Epidermal melanocyte (primary cell): ENCODE data around the gene CMTM8.
"Not testable (repeated sequence)": the region's sequence is repeated elsewhere in the genome, so short reads cannot be mapped to it uniquely, and the experiment has no call there.

Experiments used
- DNase-seq: peaks from one replicate; pipeline ENCODE4 v3.0.0; 2011; ENCODE audit warnings: low spot score; ENCODE audit not compliant: insufficient read length

CMTM8 gene

DNA sequence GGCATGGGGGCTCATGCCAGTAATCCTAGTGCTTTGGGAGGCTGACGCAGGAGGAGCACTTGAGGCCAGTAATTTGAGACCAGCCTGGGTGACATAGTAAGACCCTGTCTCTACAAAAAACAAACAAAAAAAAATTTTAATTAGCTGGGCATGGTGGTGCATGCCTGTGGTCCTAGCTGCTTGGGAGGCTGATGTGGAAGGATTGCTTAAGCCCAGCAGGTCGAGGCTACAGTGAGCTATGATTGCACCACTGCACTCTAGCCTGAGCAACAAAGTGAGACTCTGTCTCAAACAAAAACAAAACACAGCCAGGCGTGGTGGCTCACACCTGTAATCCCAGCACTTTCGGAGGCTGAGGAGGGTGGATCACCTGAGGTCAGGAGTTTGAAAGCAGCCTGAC, 9.7 kb upstream of the CMTM8 start:
- not testable (repeated sequence) for DNase-seq

DNA sequence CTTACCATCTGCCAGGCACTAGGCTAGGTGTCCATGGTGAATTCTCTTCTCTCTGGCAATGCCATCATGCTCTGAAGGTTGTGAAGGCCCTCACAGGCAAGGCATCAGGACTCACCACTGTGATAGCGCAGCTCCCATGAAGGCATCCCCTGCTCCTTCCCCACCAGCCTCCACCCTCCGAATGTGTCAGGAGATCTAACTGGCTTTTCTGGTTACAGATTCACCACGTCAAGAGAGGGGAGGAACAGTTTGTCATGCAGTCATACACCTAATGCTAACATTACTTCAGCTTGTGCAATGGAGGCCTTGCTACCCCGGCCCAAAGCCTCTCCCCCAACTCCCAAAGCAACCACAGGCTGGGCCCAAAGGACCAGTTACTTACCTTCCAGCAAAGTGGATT, 8.9 kb upstream of the CMTM8 start:
- no peak for DNase-seq

DNA sequence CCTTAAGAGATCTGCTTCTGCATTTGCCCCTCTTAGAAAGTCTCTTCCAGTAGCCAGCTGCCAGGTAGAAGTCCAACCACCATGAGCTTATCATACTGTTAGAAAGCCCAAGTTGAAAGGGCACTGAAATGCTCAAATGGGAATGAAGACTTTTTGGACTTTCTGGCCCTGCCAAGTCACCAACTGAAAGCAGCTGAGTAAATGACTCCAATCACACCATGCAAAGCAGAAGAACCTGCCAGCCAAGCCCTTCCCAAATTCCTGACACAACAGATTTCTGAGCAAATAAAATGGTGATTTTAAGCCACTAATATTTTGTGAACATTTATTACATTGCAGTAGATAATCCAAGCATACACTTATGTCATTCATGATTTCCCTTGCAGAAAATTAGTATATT, 2.1 kb upstream of the CMTM8 start:
- no peak for DNase-seq

DNA sequence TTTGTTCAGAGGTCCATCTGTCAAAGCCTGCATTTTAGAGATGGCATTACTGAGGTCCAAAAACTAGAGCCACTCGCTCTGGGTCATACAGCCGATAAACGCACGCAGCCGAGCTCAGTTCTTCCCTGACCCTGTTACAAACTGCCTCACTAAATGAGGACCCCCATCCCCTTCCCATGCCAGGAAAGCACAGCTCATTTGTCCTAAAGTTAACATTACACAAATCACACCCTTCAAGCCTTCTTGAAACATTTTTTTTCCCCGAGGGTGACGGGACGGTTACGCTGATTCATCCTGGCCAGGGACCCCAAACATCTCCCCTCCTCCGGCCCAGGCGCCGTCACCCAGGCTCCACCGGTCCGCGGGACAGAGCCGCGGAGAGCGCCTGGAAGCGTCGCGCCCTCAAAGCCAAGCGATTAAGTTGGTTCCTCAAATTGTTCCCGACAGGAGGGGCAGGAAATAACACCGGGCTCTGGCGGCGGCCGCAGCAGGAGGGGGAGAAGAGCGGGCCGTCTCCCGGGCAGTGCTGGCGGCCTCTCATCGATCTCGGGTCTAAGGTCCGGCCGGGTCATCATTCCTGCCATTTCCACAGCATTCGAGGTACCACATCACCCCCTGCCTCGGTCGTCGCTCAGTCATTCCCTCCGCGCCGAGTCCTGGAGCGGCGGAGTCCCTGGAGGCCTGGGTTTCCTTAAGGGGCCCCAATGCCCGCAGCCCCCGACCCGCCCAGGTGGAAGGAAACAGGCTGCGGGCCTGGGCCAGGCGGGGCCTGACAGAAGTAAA, 619 bp upstream of the CMTM8 start:
- DNase-seq, result no peak

DNA sequence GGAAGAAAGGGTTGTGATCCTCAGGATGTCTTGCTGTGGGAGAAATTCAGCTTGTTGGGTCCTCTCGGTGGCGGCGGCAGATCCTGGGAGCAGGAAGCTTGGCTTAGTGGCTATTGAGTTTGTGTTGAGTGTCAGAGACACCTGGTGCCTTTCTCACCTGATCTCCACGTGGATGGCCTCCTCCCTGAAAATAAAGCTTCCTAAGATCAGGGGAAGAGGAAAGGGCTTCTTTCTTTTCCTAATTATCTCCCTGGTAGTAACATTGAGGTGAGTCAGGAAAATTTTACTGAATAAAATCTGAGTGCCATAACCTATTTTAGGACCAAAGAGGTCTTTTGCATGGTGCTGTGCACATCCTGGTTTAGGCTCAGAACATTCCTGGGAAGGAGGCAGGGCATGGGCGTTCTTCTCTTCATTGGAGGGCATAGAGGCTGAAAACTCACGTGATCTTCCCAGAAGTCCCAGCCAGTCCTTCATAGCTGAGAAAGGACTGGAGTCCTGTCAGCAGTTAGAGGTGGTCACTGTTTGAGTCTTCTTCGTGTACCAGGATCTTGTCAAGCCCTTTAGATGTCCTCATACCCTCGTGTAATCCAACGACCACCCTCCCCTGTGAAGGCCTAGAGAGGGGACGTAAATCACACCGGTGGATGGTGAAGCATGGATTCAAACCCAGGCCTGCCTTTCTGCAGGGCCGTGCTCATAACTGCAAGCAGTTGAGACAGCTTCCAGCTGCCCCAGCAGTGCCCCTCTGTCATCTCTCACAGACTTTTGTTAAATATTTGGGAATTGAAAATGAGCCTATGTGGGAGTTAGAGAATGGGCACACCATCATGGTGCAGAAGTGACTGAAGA, 1.1 kb downstream of the CMTM8 start:
- no peak for DNase-seq

DNA sequence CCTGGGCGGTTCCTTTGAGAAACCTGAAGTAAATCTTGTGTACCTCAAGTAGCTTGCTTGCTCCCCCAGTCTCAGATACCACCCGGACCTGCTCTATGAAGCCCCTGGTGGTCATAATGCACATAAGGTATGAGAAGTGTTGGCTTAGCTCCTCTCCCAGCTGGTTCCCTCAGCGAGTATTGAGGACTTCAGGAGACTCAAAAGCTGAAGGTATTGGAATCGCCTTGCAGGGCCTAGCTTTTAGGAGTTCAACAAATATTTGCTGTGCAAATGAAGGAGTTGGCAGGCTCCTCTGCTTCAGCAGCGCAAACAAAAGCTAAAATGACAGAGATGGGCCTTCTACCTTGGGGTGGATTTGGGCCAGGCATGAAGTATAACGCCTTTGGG, 1.7 kb downstream of the CMTM8 start:
- DNase-seq, result no peak

DNA sequence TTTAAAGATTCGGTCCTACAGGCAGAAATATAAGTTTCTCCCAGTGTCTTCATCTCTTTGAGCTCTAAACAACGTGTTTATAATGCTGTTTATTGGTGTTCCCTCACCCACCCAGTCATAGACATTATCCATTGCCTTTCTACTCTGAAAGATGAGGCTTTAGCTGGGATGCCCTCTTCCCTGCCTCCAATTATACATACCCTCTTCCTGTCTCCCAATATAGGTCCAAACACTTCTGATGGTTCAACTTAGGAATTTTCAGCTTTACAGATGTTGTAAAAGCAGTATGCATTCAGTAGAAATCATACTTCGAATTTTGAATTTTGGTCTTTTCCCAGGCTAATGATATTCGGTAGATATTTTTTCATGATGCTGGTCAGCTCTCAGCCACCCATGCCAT, 2.6 kb downstream of the CMTM8 start:
- DNase-seq, result no peak

DNA sequence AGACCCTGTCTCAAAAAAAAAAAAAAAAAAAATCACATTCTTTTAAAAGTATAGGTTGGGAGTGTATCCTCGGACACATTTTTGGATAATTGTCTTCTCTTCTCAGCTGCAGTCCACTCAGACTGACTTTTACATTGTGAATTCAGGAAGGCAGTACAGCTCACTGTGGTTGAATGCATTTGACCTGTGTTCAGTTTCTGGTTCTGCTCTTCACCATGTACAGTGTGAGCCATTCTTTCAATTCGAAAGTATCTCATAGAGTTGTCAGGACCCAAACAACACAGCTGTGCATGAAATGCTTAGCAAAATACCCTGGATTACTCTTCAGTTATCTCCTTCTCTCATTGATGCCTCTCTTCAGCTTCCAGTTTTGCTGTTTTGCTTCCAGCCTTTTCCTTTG, 5.0 kb downstream of the CMTM8 start:
- no peak for DNase-seq

DNA sequence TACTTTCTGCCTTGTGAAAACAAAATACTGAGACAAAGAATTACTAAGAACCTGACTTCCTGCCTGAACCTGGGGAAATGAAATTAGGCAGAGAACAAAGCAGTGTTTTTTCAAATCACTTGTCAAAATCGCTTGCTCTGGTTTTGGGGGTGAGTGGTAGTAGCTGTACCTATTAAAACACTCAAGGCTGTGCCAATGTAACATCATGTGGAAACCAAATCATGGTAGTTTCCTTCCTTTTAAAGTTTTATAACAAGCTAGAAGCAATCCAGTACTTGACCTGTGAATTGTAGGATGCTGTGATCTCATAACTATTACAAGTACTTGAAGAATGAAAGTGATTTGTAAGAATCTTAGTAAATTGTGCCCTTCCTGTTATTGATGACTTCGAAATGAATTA, 6.7 kb downstream of the CMTM8 start:
- no peak for DNase-seq

DNA sequence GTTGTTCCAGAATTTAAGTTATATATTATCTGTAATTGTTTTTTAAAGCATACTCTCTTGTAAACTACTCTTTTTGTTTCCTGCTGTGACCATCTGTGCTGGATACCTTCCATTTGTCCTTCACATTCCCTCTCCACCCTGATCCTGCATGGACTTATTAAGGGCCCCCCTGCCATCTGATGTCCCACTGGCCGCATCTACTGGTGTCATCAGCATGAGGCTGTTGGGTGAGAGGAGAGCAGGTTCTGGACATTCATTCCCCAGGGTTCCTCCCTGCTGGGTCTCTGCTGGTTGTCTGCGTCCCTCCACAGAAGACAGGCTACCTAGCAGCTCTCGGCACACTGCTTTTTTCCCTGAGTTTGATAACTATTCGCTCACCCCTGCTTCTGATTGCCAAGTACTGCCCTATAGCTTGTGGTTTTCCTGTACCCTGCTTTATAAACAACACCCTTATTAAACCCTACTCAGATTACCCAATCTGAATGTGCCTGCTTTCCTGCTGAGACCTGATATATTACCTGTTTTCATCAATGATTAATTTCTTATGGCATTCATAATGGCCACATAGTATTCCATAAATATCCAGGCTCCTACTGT, 7.7 kb downstream of the CMTM8 start:
- DNase-seq, result no peak

DNA sequence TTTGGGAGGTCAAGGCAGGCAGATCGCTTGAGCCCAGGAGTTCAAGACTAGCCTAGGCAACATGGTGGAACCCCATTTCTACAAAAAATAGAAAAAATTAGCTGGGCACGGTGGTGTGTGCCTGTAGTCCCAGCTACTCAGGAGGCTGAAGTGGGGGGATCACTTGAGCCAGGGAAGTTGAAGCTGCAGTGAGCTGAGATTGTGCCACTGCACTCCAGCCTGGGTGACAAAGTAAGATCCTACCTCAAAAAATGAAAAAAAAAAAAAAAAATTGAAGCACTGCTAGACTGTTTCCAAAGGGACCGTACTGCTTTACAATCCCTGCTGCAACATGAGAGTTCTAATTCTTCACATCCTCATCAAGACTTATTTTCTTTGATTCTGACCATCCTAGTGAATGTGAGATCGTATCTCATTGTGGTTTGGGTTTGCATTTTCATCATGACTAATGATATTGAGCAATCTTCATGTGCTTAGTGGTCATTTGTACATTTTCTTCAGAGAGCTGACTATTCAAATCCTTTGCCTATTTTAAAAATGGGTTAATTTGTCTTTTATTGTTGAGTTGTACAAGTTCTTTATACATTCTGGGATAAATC, 10.8 kb downstream of the CMTM8 start:
- DNase-seq, result no peak

DNA sequence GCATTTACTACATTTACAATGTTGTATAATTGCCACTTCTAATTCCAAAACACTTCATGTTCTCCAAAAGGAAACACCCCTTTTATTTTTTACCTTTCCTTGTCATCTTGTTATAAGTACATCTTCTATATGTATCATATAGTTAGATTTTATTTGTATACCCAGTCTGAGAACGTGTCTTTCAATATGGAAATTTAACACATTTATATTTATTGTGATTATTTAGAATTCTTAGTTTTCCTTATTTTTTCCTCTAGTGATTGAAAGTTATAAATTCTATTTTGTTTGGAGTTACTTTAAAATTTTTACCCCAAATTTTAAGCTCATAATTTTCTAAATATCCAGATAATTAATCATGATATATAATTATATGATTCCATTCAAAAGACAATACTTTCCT, 15.8 kb downstream of the CMTM8 start:
- no peak for DNase-seq

DNA sequence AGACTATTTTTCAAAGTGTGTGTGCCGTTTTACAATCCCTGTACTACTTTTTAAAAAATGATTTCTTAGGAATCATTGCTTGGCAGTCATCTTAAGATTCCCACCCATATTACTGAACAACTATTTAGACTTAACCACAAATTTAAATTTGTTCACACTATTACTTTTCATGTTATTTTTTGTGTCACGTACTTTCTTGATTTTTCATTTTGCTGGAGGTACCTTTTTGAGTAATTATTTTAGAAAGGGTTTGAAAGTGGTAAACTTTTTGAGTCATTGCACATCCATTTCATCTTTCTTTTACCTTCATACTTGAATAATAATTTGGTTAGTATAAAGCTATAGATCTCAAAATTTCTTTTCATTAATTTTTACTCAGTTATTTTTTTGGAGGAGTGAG, 16.9 kb downstream of the CMTM8 start:
- no peak for DNase-seq

DNA sequence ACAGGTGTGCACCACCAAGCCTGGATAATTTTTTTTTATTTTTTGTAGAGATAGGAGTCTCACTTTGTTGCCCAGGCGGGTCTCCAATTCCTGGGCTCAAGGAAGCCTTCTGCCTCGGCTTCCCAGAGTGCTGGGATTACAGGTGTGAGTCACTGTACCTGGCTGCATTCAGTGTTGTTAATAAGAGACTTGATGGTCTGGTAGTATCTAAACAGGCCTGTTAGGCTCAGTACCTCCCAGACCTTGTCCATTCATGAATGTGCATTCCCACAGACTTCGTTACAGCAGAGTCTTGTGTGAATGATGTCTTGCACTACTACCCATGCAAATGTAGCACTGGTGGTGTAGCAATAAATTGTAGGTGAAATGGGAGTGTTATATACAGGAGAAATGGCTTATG, 17.7 kb downstream of the CMTM8 start:
- DNase-seq, result no peak

DNA sequence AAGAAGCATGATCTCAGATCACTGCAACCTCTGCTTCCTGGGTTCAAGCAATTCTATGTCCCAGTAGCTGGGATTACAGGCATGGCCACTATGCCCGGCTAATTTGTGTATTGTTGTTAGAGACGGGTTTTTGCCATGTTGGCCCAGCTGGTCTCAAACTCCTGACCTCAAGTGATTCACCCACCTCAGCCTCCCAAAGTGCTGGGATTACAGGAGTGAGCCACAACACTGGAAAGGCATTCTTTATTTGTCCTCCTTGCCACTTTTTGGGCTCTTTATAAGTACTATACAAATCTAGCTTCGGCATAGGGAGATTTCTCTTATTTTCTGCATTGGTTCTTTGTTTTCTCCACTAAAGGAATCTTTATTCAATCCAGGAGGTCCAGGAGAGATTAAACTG, 18.6 kb downstream of the CMTM8 start:
- DNase-seq, result no peak

DNA sequence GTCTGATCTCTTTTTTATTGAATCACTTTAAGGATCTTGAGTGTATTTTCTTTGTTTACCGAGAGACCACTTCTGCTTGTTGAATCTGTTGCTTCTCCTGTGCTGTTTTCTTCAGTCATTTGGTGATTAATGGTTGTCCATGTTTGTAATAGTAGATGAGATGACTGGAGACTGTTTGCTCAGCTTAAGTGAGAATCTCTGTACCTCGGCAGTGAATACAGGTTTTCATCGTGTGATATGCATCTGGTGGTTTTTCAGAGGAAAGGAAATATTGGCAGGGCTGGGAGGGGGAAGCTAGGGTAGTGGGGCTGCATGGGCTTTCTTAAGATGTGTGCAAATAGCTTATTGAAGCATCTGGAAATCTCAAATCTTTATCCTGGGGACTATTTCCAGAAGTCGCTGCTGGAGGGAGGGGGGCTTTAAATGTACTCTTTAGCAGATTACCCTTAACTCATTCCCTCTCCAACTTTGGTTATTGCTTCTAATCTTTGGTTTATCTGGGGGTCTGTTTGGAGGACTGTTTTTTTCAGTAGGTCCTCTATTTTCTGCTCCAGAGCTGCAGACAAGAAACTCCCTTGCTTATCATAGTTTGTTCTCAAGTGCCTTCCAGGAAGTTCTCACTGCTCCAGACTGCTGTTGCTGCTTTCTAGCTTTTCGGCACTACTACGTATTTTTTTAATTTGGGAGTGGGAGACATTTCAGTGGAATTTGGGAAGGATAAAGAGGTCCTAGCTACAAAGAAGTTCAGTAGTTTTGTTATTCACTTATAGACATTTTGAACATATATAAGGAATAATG, 19.4 kb downstream of the CMTM8 start:
- DNase-seq, result no peak

DNA sequence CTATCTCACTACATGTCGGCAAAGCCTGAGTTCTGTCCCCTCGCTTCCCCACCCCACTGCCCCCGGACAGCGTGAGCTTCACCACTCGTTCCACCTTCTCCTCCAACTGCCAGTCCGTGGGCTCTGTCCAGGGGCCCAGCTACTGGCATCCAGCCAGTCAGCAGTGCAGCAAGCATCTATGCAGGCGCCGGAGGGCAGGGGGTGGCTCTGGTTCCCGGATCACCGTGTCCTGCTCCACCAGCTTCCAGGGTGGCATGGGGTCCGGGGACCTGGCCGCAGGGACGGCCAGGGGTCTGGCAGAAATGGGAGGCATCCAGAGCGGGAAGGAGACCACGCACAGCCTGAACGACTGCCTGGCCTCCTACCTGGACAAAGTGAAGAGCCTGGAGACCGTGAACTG, 20.4 kb downstream of the CMTM8 start:
- DNase-seq, result no peak

DNA sequence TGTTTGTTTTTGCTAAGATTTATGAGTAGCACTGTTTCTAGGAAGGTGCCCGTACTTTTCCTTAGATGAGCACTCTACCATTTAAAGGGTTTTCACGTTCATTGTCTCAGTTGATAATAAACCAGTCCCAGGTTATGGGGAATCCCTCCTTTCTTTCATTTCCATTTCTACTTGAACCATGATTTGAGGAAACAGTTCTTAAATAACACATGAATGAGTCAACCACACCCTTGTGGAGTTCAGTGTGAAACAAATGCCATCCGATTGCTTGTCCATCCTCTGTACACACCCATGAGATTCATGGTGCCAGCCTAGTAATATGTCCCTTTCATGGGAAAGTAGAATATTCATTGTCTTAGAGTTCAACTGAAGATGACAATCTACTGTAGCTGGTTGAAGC, 23.1 kb downstream of the CMTM8 start:
- DNase-seq, result no peak

DNA sequence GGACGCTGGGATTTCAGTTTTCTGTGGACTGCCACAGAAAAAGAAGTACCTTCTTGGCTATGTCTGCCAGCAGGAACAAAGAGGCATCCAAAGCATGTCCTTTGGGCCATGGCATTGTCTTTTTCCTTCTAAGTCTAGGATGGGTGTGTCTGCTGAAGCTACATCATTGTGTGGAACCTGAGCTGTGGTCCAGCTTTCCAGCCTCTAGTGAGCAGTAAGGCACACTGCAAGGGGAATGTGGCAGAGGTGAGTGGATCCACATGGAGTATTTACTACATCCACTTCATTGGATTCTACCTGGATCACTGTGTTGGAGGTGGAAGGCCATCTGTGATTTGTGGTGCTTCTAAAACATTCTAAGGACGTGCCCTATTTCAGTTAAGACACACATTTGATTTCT, 23.7 kb downstream of the CMTM8 start:
- DNase-seq, result no peak

DNA sequence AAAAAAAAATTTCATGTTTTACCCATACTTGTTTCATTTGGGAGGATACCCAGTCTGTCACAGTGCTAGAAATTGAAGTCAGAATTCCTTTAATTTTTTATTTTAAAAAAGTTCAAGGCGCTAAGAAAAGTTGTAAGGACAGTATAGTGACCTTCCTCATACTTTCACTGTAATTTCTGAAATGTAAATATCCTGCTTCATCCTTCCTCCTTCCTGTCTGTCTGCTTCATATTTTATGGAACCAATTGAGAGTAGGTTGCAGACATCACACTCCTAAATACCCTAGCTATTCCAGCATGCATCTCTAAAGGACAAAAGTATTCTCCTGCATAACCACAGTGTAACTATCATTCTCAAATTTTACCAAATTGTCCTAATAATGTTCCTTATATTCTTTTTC, 35.8 kb downstream of the CMTM8 start:
- no peak for DNase-seq

DNA sequence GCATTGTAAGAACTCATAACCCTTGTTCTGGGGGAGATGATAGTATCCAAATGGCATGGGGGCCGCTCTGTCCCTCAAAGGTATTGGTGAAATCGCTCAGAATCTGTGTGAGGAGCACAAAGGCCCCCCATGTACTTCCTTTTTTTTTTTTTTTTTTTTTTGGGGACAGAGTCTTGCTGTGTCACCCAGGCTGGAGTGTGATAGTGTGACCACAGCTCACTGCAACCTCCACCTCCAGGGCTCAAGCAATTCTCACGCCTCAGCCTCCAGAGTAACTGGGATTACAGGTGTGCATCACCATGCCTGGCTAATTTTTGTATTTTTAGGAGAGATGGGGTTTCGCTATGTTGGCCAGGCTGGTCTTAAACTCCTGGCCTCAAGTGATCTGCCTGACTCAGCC, 37.0 kb downstream of the CMTM8 start:
- DNase-seq, result no peak
